ENCODE measurements around the gene OTX1.

GRCh38 chr2:63101954-63102353 lies 51.3 kb downstream of the OTX1 start:
- TF ChIP-seq, protein P1, sequence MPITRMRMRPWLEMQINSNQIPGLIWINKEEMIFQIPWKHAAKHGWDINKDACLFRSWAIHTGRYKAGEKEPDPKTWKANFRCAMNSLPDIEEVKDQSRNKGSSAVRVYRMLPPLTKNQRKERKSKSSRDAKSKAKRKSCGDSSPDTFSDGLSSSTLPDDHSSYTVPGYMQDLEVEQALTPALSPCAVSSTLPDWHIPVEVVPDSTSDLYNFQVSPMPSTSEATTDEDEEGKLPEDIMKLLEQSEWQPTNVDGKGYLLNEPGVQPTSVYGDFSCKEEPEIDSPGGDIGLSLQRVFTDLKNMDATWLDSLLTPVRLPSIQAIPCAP (CRISPR knock-in tag; IDR thresholded peaks at IDR 0.05), result no peak
- TF ChIP-seq CTCF (IDR thresholded peaks at IDR 0.05), result no peak
- no peak for TF ChIP-seq SMAD3 (CRISPR knock-in tag; IDR thresholded peaks at IDR 0.05; ENCODE audit: borderline replicate concordance)
- TF ChIP-seq, protein P2, sequence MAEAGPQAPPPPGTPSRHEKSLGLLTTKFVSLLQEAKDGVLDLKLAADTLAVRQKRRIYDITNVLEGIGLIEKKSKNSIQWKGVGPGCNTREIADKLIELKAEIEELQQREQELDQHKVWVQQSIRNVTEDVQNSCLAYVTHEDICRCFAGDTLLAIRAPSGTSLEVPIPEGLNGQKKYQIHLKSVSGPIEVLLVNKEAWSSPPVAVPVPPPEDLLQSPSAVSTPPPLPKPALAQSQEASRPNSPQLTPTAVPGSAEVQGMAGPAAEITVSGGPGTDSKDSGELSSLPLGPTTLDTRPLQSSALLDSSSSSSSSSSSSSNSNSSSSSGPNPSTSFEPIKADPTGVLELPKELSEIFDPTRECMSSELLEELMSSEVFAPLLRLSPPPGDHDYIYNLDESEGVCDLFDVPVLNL (CRISPR knock-in tag; IDR thresholded peaks at IDR 0.05; ENCODE audit: borderline replicate concordance, low read depth), result no peak
- no peak for TF ChIP-seq SMAD4 (CRISPR knock-in tag; IDR thresholded peaks at IDR 0.05)
- no peak for TF ChIP-seq CREB1 (CRISPR knock-in tag; IDR thresholded peaks at IDR 0.05)
- no peak for TF ChIP-seq FOXK1 (CRISPR knock-in tag; IDR thresholded peaks at IDR 0.05)
- no peak for TF ChIP-seq TEAD4 (CRISPR knock-in tag; IDR thresholded peaks at IDR 0.05)
- no peak for TF ChIP-seq ZNF263 (CRISPR knock-in tag; IDR thresholded peaks at IDR 0.05; ENCODE audit: low read depth)

Data from WTC11 (cell line).